ENCODE results near the gene GPD2. TPM values are rescaled to one million over a fixed set of nuclear protein-coding genes. Genes with fewer than 3 reads are reported as not detected.

The GPD2 gene
- total RNA-seq, 1 donor from 2014 or later = 49.5 TPM

DNA sequence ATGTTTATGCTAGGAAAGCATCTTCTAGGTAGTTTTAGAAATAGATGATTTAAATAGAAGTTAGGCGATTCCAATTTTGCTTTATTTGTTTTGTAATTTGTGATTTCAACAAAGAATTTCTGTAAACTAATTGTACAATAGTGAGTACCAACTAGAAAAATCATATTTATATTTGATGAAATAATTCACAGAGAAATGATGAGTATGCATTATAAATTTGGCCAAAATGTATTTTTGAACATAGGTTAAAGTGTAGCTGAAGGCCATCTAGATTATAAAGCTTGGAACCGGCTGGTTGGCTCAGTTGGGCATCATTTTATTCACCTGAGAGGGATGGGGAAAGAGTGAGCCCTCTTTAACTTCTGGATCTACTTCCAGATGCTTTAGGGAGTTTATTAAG is 50.4 kb downstream of the GPD2 start:
- Mint-ChIP-seq H3K36me3 (ENCODE audit: insufficient read depth) (no peaks in the 10 kb centered on the region), H3K4me1 (ENCODE audit: low read depth) (peaks cover 25% of the 10 kb centered on the region), H3K4me3 (ENCODE audit: low read depth) (no peak overlapping the region), H3K27ac (no peak overlapping the region), H3K27me3 (no peaks in the 10 kb centered on the region), H3K9me3 (ENCODE audit: low read depth) (no peaks in the 10 kb centered on the region)
- TF ChIP-seq, protein P1, sequence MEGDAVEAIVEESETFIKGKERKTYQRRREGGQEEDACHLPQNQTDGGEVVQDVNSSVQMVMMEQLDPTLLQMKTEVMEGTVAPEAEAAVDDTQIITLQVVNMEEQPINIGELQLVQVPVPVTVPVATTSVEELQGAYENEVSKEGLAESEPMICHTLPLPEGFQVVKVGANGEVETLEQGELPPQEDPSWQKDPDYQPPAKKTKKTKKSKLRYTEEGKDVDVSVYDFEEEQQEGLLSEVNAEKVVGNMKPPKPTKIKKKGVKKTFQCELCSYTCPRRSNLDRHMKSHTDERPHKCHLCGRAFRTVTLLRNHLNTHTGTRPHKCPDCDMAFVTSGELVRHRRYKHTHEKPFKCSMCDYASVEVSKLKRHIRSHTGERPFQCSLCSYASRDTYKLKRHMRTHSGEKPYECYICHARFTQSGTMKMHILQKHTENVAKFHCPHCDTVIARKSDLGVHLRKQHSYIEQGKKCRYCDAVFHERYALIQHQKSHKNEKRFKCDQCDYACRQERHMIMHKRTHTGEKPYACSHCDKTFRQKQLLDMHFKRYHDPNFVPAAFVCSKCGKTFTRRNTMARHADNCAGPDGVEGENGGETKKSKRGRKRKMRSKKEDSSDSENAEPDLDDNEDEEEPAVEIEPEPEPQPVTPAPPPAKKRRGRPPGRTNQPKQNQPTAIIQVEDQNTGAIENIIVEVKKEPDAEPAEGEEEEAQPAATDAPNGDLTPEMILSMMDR (IDR thresholded peaks at IDR 0.05; ENCODE audit: unreplicated experiment) = no peak
- DNase-seq (ENCODE audit: low spot score, unreplicated experiment) = no peak

DNA sequence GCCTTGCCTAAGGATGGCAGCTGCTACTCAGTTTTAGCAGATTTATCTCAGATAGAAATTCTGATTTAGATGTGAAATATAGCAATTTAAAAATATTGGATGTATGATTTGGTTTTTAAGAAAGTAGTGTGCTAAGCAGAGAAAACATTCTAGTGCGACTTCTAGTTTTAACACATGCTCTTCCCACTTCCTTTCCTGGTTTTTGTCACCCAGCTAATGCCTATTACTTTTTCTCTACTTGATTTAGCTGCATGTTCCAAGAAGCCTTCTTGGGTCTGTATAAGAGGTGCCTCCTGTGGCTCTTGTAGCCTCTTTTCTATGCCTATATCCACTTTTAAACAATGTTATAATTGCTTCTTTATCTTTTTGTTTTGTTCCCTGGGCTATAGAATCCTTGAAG is 53.0 kb downstream of the GPD2 start:
- no peak for DNase-seq (ENCODE audit: low spot score, unreplicated experiment)
- H3K9me3 Mint-ChIP-seq (ENCODE audit: low read depth) = no peaks in the 10 kb centered on the region
- TF ChIP-seq, protein P1 (IDR thresholded peaks at IDR 0.05; ENCODE audit: unreplicated experiment) = no peak
- no peaks in the 10 kb centered on the region for H3K36me3 Mint-ChIP-seq (ENCODE audit: insufficient read depth)
- H3K4me1 Mint-ChIP-seq (ENCODE audit: low read depth) = peaks cover 13% of the 10 kb centered on the region
- H3K27ac Mint-ChIP-seq = no peak overlapping the region
- H3K4me3 Mint-ChIP-seq (ENCODE audit: low read depth) = no peak overlapping the region
- no peaks in the 10 kb centered on the region for H3K27me3 Mint-ChIP-seq

DNA sequence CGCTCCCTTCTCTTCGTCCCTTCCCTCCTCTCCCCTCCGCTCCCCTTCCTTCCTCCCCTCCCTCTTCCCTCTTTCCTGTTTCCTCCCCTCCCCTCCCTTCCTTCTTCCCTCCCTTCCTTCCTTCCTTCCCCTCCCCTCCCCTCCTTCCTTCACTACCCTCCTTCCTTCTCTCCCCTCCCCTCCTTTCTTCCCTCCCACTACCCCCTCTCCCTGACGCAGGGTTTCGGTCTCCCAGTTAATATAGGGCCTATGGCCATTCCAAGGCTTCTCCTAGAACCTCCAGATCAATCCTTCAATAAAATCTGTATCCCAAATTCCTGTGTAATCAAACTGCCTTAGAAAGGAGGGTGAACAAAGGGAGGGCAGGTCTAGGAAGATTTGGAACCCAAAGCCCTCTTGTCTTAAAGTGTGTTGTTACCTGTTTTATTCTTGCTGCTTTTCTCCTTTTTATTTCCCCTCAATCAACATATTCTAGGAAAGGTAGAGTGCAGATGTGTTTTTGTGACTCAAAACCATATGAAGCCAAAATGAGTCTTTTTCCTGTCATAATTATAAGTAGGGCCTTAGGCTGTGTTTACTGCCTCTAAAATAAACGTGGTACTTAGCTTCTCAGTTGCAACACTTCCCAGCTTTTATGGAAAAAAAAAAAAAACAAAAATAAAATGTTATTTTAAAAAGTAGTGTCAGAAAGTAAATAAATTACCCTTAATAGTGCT is 53.7 kb downstream of the GPD2 start:
- no peaks in the 10 kb centered on the region for H3K36me3 Mint-ChIP-seq (ENCODE audit: insufficient read depth)
- no peaks in the 10 kb centered on the region for H3K9me3 Mint-ChIP-seq (ENCODE audit: low read depth)
- H3K4me1 Mint-ChIP-seq (ENCODE audit: low read depth) = peaks cover 9% of the 10 kb centered on the region
- DNase-seq (ENCODE audit: low spot score, unreplicated experiment) = no peak
- TF ChIP-seq, protein P1 (IDR thresholded peaks at IDR 0.05; ENCODE audit: unreplicated experiment) = no peak
- no peak overlapping the region for H3K4me3 Mint-ChIP-seq (ENCODE audit: low read depth)
- no peak overlapping the region for H3K27ac Mint-ChIP-seq
- H3K27me3 Mint-ChIP-seq = no peaks in the 10 kb centered on the region

DNA sequence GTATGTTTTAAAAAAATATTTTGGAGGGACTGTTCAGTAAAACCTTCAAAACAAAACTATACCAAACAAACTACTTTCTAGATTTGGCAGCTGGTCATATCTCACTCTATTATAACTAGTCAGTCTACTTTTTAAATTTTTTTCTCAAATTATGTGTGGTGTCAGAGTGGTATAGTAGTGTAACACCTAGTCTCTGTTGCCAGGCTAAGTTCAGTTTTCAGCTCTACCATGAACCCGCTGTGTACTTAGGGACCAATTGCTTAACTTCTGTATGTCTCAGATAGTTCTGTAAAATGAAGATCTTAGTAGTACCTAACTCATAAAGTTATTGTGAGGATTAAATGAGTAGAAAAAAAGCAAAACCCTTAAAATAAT is 54.3 kb downstream of the GPD2 start:
- Mint-ChIP-seq H3K4me3 (ENCODE audit: low read depth) (no peak overlapping the region), H3K36me3 (ENCODE audit: insufficient read depth) (no peaks in the 10 kb centered on the region), H3K9me3 (ENCODE audit: low read depth) (no peaks in the 10 kb centered on the region), H3K27ac (no peak overlapping the region), H3K27me3 (no peaks in the 10 kb centered on the region), H3K4me1 (ENCODE audit: low read depth) (peaks cover 9% of the 10 kb centered on the region)
- DNase-seq (ENCODE audit: low spot score, unreplicated experiment) = no peak
- TF ChIP-seq, protein P1 (IDR thresholded peaks at IDR 0.05; ENCODE audit: unreplicated experiment) = no peak

DNA sequence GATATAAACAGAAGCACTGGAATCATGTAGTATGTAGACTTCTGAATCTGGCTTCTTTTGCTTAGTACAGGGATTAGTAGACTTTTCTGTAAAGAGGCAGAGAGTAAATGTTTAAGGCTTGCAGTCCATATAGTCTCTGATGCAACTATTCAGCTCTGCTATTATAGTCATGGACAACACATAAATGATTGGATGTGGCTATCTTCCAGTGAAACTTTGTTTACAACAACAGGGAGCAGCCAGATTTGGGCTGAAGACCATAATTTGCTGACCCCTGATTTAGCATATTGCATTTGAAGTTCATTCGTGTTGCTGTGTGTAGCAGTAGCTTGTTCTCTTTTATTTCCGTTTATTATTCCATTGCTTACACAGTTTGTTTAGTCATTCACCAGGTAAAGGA is 55.0 kb downstream of the GPD2 start:
- no peaks in the 10 kb centered on the region for H3K36me3 Mint-ChIP-seq (ENCODE audit: insufficient read depth)
- no peak overlapping the region for H3K4me3 Mint-ChIP-seq (ENCODE audit: low read depth)
- DNase-seq (ENCODE audit: low spot score, unreplicated experiment) = no peak
- H3K4me1 Mint-ChIP-seq (ENCODE audit: low read depth) = peaks cover 8% of the 10 kb centered on the region
- no peaks in the 10 kb centered on the region for H3K9me3 Mint-ChIP-seq (ENCODE audit: low read depth)
- TF ChIP-seq, protein P1 (IDR thresholded peaks at IDR 0.05; ENCODE audit: unreplicated experiment) = no peak
- no peaks in the 10 kb centered on the region for H3K27me3 Mint-ChIP-seq
- H3K27ac Mint-ChIP-seq = no peak overlapping the region

Data from progenitor cell of endocrine pancreas (in vitro differentiated cells).